Smooth muscle cell (in vitro differentiated cells): ENCODE data around the gene TIAM1. TPM values are rescaled to one million over a fixed set of nuclear protein-coding genes. Genes with fewer than 3 reads are reported as not detected.

ENCODE experiments used
- DNase-seq: peaks from one replicate; lab custom pipeline; 2025; ENCODE audit not compliant: unreplicated experiment; lab: John Stamatoyannopoulos, UW
- H2AFZ ChIP-seq: fragments of 200-600 bp; sonication (generic); 2 replicates; pipeline ENCODE4 v1.6.0; 2016; ENCODE audit warnings: antibody characterized with exemption, low read depth, mild to moderate bottlenecking
- H3F3A ChIP-seq: fragments of 200-600 bp; sonication (generic); 2 replicates; pipeline ENCODE4 v1.6.0; 2017; ENCODE audit warnings: antibody characterized with exemption, low read depth
- H3K27ac ChIP-seq: fragments of 200-600 bp; sonication (generic); 2 replicates; pipeline ENCODE4 v1.5.1; 2016; ENCODE audit warnings: low read depth, mild to moderate bottlenecking
- H3K27me3 ChIP-seq: fragments of 200-600 bp; sonication (generic); 2 replicates; pipeline ENCODE4 v1.6.1; 2016; ENCODE audit warnings: low read depth, mild to moderate bottlenecking
- H3K36me3 ChIP-seq: fragments of 200-600 bp; sonication (generic); 2 replicates; pipeline ENCODE4 v1.5.1; 2016; ENCODE audit warnings: low read depth
- H3K4me1 ChIP-seq: fragments of 200-600 bp; sonication (generic); 2 replicates; pipeline ENCODE4 v1.5.1; 2016; ENCODE audit warnings: low read depth
- H3K4me2 ChIP-seq: fragments of 200-600 bp; sonication (generic); 2 replicates; pipeline ENCODE4 v1.6.0; 2016; ENCODE audit warnings: mild to moderate bottlenecking
- H3K4me3 ChIP-seq: fragments of 200-600 bp; sonication (generic); 2 replicates; pipeline ENCODE4 v1.5.1; 2016; ENCODE audit warnings: mild to moderate bottlenecking
- H3K79me2 ChIP-seq: fragments of 200-600 bp; sonication (generic); 2 replicates; pipeline ENCODE4 v1.6.0; 2016; ENCODE audit warnings: low read depth, mild to moderate bottlenecking
- H3K9ac ChIP-seq: fragments of 200-600 bp; sonication (generic); 2 replicates; pipeline ENCODE4 v1.6.0; 2016; ENCODE audit warnings: low read depth
- H3K9me3 ChIP-seq: fragments of 200-600 bp; sonication (generic); replicated peaks from 2 replicates; pipeline ENCODE4 v1.5.1; 2016; ENCODE audit warnings: low read depth
- H4K20me1 ChIP-seq: fragments of 200-600 bp; sonication (generic); 2 replicates; pipeline ENCODE4 v1.6.0; 2016; ENCODE audit warnings: low read depth
- CTCF ChIP-seq: fragments of 200-600 bp; sonication (generic); IDR thresholded peaks from 2 replicates; pipeline ENCODE4 v1.5.1; 2017; ENCODE audit warnings: borderline replicate concordance, mild to moderate bottlenecking, antibody characterized with exemption; ENCODE audit not compliant: insufficient read depth, poor library complexity, severe bottlenecking
- WGBS: methylation state at CpG from one replicate; pipeline ENCODE4 v1.1.7; 2016; ENCODE audit warnings: low lambda C conversion rate; 5-methylcytosine and 5-hydroxymethylcytosine counted together
- polyA plus RNA-seq: library from polyadenylated mRNA; unstranded; fragments of >200 nt; fragmentation: Nextera tagmentation; extraction: Ambion mirVana; gene quantifications from 2 replicates; pipeline ENCODE4 v1.2.1, GENCODE V29; 2016
- total RNA-seq: library from RNA; depleted of rRNA; stranded (reverse); fragments of >200 nt; gene quantifications from 2 replicates; pipeline ENCODE4 v1.2.3, GENCODE V29; 2014

TIAM1 gene
- total and polyA plus RNA-seq, 2 experiments from 2014 or later: 3.2 to 12.9 TPM

DNA sequence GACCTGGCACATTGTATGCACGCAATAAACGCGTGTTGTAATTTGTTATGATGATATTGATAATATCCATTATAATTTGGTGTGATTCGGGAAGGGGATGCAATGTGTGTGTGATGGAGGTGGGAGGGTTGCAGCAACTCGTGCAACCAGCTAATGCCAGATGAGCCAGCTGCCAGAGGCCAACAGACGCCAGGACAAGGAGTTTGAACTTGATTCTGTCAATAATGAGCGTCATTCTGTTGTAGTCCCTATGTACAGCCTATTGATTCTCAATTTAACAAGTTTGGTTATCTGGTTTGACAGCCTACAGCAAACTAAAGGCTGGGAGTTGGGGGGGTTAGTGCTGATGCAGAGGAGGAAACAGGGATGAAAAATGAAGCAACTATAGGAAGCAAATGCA is 35.5 kb downstream of the TIAM1 start:
- Histone ChIP-seq H3K27ac (no peak overlapping the region), H3K4me1 (no peaks in the 10 kb centered on the region), H4K20me1 (no peaks in the 10 kb centered on the region), H3K79me2 (no peaks in the 10 kb centered on the region), H2AFZ (no peak overlapping the region), H3F3A (no peaks in the 10 kb centered on the region), H3K9me3 (no peaks in the 10 kb centered on the region), H3K27me3 (no peaks in the 10 kb centered on the region), H3K36me3 (no peaks in the 10 kb centered on the region), H3K4me3 (no peak overlapping the region), H3K4me2 (no peak overlapping the region), H3K9ac (no peak overlapping the region)
- 95% methylated on average over 7 of the region's 7 CpGs for WGBS
- no peak for DNase-seq
- TF ChIP-seq CTCF: no peak

DNA sequence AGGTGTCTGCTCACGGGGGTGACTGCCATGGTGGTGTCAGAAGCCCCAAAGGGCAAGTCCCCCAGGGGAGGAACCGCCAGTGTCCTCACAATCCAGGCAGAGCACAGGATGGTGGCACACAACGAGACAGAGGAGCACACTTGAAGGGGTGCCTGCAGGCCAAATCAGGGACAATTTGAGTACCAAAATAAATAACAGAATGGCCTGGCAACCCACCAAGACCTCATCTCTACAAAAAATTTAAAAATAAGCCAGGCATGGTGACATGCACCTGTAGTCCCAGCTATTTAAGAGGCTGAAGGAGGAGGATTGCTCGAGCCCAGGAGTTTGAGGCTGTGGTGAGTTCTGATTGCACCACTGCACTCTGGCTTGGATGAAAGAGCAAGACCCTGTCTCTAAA is 38.2 kb downstream of the TIAM1 start:
- no peak for TF ChIP-seq CTCF
- H3K36me3 ChIP-seq: no peaks in the 10 kb centered on the region
- no peaks in the 10 kb centered on the region for H3K27me3 ChIP-seq
- no peaks in the 10 kb centered on the region for H3K79me2 ChIP-seq
- no peak overlapping the region for H3K4me3 ChIP-seq
- no peak overlapping the region for H3K27ac ChIP-seq
- no peak overlapping the region for H2AFZ ChIP-seq
- no peak overlapping the region for H3K9ac ChIP-seq
- H3K4me1 ChIP-seq: no peaks in the 10 kb centered on the region
- H3K4me2 ChIP-seq: no peak overlapping the region
- 98% methylated on average over 4 of the region's 4 CpGs for WGBS
- H4K20me1 ChIP-seq: no peaks in the 10 kb centered on the region
- DNase-seq: no peak
- no peaks in the 10 kb centered on the region for H3F3A ChIP-seq
- no peaks in the 10 kb centered on the region for H3K9me3 ChIP-seq

DNA sequence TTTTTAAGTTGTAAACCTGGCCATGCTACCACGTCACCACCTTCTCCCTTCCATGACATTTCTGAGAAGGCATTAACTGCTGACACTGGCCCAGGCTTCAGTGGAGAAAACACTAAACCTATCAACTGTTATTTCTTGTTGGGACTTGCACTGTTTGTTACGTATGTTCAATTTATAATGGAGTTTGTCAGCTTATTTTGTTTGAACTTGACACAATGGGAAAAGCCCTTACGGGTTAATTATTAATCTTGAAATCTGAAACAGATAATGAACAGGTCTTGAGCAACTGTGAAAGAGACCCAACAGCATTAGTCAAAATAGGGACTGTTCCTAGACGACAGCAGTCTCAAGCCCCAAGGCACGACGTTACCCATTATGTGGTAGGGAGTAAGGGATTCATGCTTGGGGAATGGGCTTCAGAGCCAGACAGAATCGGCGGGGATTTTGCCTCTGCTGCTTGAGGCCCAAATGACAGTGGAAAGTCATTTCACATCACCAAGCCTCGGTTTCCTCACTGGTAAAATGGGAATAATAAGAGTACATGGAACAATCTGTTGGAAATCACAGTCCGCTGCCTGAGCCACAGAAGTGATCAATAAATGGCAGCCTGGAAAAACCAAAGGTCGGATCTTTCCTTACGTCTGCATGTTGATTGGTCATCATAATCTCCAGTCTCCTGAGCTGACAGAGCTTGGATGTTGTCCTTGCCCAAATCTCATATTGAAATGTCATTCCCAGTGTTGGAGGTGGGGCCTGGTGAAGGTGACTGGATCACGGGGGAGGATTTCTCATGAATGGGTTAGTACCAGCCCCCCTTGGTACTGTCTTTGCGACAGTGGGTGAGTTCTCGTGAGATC is 44.5 kb downstream of the TIAM1 start:
- Histone ChIP-seq H3K4me2 (no peak overlapping the region), H3K4me3 (no peak overlapping the region), H3K79me2 (no peaks in the 10 kb centered on the region), H3K27me3 (no peaks in the 10 kb centered on the region), H2AFZ (no peak overlapping the region), H4K20me1 (no peaks in the 10 kb centered on the region), H3K27ac (peak overlapping the region; percentile 76), H3K4me1 (no peaks in the 10 kb centered on the region), H3K36me3 (no peaks in the 10 kb centered on the region), H3K9me3 (no peaks in the 10 kb centered on the region), H3K9ac (no peak overlapping the region), H3F3A (no peaks in the 10 kb centered on the region)
- WGBS: 85% methylated on average over 15 of the region's 15 CpGs
- no peak for DNase-seq
- TF ChIP-seq CTCF: no peak

DNA sequence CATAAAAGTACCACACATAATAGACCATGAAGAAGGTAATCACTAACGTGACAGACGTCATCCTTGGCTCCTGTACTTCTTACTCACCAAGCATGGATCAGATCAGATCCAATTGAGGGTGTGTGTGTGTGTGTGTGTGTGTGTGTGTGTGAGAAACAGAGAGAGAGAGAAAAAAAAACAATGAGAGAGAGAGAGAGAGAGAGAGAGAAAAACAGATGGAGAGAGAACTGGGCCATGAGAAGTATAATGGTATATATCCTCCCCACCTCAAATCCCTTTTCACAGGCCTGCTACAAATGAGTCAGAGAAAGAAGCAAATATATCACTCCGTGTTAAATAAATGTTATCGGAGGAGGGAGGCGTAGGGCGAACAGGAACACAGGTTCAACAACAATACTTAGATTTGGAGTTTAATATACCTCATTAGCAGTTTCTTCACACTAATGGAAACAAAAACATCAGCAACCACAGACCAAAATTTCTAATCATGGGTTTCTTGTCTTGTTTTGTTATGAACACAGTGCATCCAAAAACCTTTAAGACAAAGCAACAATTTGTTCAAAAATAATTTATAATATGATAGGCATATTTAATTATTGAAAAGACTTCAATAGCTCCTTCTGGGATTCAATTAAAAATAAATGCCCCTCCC is 45.3 kb downstream of the TIAM1 start:
- H3K9me3 ChIP-seq: no peaks in the 10 kb centered on the region
- no peak for TF ChIP-seq CTCF
- WGBS: 78% methylated on average over 6 of the region's 6 CpGs
- no peaks in the 10 kb centered on the region for H3K36me3 ChIP-seq
- no peaks in the 10 kb centered on the region for H3K79me2 ChIP-seq
- no peaks in the 10 kb centered on the region for H3F3A ChIP-seq
- no peaks in the 10 kb centered on the region for H3K27me3 ChIP-seq
- H3K4me2 ChIP-seq: no peak overlapping the region
- no peak for DNase-seq
- no peaks in the 10 kb centered on the region for H4K20me1 ChIP-seq
- H2AFZ ChIP-seq: no peak overlapping the region
- no peaks in the 10 kb centered on the region for H3K4me1 ChIP-seq
- no peak overlapping the region for H3K4me3 ChIP-seq
- H3K9ac ChIP-seq: peak overlapping the region; percentile 30
- peak overlapping the region; percentile 76 for H3K27ac ChIP-seq
